Measurements from ENCODE around the gene RAB8A.

GRCh38 chr19:16166417-16166816 lies 54.7 kb downstream of the RAB8A start:
- TF ChIP-seq CTCF (IDR thresholded peaks at IDR 0.05; ENCODE audit: low read depth, low read length) (no peak), EZH2phosphoT487 (IDR thresholded peaks at IDR 0.05; ENCODE audit: low read depth) (no peak)
